Heart left ventricle (tissue), 16 donors: ENCODE results near the gene ASAP2. TPM values are rescaled to one million over a fixed set of nuclear protein-coding genes. Genes with fewer than 3 reads are reported as not detected.

Source experiments
- ATAC-seq, 4 donors: fragments of 200-7000 bp; cut with Tn5 transposase; one replicate each; pipeline ENCODE4 v1.9.1; 2020 to 2022; ENCODE audit warnings: moderate library complexity in 4 of 4, mild to moderate bottlenecking in 3 of 4, moderate number of reproducible peaks in 1 of 4
- DNase-seq, 5 donors: peaks; one replicate each; pipeline ENCODE4 v3.0.0-alpha.2; 2020
- H3K27ac ChIP-seq, 12 donors: fragments of 200-600 bp; sonication (generic) in 4 of 12; one replicate each; pipeline versions ENCODE4 v1.5.0 to v1.8.0; 2016 to 2022; ENCODE audit warnings: mild to moderate bottlenecking in 2 of 12
- H3K27me3 ChIP-seq, 9 donors: fragments of 200-600 bp; sonication (generic) in 2 of 9; one replicate each; pipeline versions ENCODE4 v1.5.1 to v1.8.0; 2016 to 2022; ENCODE audit warnings: mild to moderate bottlenecking in 3 of 9
- H3K36me3 ChIP-seq, 9 donors: fragments of 200-600 bp; sonication (generic) in 2 of 9; one replicate each; pipeline versions ENCODE4 v1.5.0 to v1.8.0; 2018 to 2022; ENCODE audit warnings: mild to moderate bottlenecking in 2 of 9
- H3K4me1 ChIP-seq, 12 donors: fragments of 200-600 bp; sonication (generic) in 4 of 12; one replicate each; pipeline versions ENCODE4 v1.5.0 to v1.8.0; 2016 to 2022; ENCODE audit warnings: mild to moderate bottlenecking in 3 of 12
- H3K4me3 ChIP-seq, 12 donors: fragments of 200-600 bp; sonication (generic) in 4 of 12; one replicate each; pipeline versions ENCODE4 v1.5.0 to v1.8.0; 2017 to 2022; ENCODE audit warnings: mild to moderate bottlenecking in 9 of 12, moderate library complexity in 4 of 12
- H3K9me3 ChIP-seq, 12 donors: fragments of 200-600 bp; sonication (generic) in 4 of 12; one replicate each; pipeline versions ENCODE4 v1.5.0 to v1.8.0; 2016 to 2022; ENCODE audit warnings: mild to moderate bottlenecking in 1 of 12
- CTCF ChIP-seq, 12 donors: fragments of 200-600 bp; sonication (generic) in 4 of 12; IDR thresholded peaks; one replicate each; pipeline versions ENCODE4 v1.5.0 to v1.8.0; 2018 to 2022; ENCODE audit warnings: antibody characterized with exemption in 12 of 12, mild to moderate bottlenecking in 5 of 12
- POLR2A ChIP-seq, 2 donors: fragments of 450-650 bp; IDR thresholded peaks; one replicate each; pipeline ENCODE4 v1.6.1; 2017; ENCODE audit warnings: antibody characterized with exemption in 2 of 2, mild to moderate bottlenecking in 2 of 2, moderate library complexity in 2 of 2
- WGBS, 4 donors: extraction: QIAGEN DNeasy Blood & Tissue Kit in 2 of 4; methylation state at CpG; one replicate each; pipeline versions ENCODE4 v1.1.5 to v1.1.7; 2013 to 2018; 5-methylcytosine and 5-hydroxymethylcytosine counted together
- intact Hi-C, 10 donors: fragments of 100-400 bp; cut with DNase I; formaldehyde crosslinking; loops; one replicate each; pipeline versions ENCODE4 v1.11.1 to v1.14.2; 2022
- polyA plus RNA-seq, 2 donors: library from polyadenylated mRNA; stranded (reverse); fragments of 200-250 nt; gene quantifications; one replicate each; pipeline ENCODE4 v1.2.3, GENCODE V29; 2013
- total RNA-seq, 9 donors: library from RNA; depleted of rRNA in 2 of 9; stranded (reverse); fragments of >200 nt in 2 of 9; fragmentation: NEBNext Ultra II Directional in 3 of 9; extraction: Animal tissue kit (Norgen Biotek cat#: 25700) in 3 of 9; gene quantifications; one replicate each; pipeline versions ENCODE4 v1.1.0 to v1.2.4, GENCODE V29; 2016 to 2023
- donor health status: ischemic (EF 13 %, LVEDD 7.1; RV severe dilation, severe dysfunction).
- donor health status: healthy with polysubstance abuse.
- donor health status: DM: no; HTN: yes; CAD: no.
- donor health status: DM: no; HTN: no; CAD: no.
- donor health status: ischemic (EF 25% LVEDD 6.9; RV normal size, moderate dysfunction).
- donor health status: ischemic (EF 25% LVEDD 5.7; RV mildly dilated, moderate dysfunction).
- donor health status: healthy.
- donor health status: DM: yes; HTN: yes; CAD: no.
- donor health status: ischemic (EF 35%, LVEDD 5.7; RV mildly dilated, moderate dysfunction).
- donor health status: nonischemic (EF 11% LVEDD 7.7; RV severe dilation, severe dysfunction).
- donor health status: DM: yes; HTN: yes; CAD: no.
- donor health status: PGD.
- donor health status: ischemic (EF 29% LVEDD 5.4; RV normal size, mild dysfunction).
- donor health status: nonischemic (EF 23%, LVEDD 6.1; RV moderate dilation, normal function).

The ASAP2 gene
- total and polyA plus RNA-seq, 11 donors, result 6.7 to 17.0 (median 11.9) TPM

GRCh38 chr2:9199716-9200632 lies 6.6 kb upstream of the ASAP2 start:
- ATAC-seq (no peak), DNase-seq (no peak)
- WGBS, 4 donors, result 81 to 88% (median 87%) methylated on average over 9 of the region's 9 CpGs
- intact Hi-C loops, result loop anchor here in 2 of 10 donors (5.0 to 10.0 kb wide), 3 partner anchors 55 to 132 kb away; no protein-coding TSS in a partner anchor
- no peaks in the 10 kb centered on the region for H3K27me3 ChIP-seq
- no peaks in the 10 kb centered on the region for H3K9me3 ChIP-seq
- no peak for TF ChIP-seq CTCF (IDR thresholded peaks at IDR 0.05)
- TF ChIP-seq POLR2A (IDR thresholded peaks at IDR 0.05), result no peak
- H3K4me1 ChIP-seq, result peaks cover 0 to 3% (median 0%) of the 10 kb centered on the region in 12 donors
- H3K27ac ChIP-seq, result no peak overlapping the region
- no peak overlapping the region for H3K4me3 ChIP-seq
- no peaks in the 10 kb centered on the region for H3K36me3 ChIP-seq

DNA sequence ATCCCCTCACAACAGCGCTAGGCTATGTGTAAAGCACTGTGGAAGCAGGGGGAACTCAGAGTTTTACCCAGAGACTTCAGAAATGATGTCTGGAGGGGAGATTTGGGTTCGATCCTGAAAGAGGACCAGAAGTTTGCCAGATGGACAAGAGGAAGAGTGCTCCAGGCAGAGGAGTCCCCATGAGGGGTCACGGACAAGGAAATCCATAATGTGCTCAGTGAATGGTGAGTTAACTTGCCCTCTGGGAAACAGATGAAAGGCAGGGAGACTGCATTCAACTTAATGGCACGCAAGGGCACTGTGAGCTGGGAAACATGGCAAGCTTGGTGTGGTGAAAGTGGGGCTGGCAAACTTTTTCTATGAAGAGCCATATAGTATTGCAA lies 6.0 kb upstream of the ASAP2 start:
- Histone ChIP-seq H3K27me3 (no peaks in the 10 kb centered on the region), H3K36me3 (no peaks in the 10 kb centered on the region), H3K9me3 (no peaks in the 10 kb centered on the region), H3K27ac (no peak overlapping the region), H3K4me1 (peaks cover 0 to 3% (median 0%) of the 10 kb centered on the region in 12 donors), H3K4me3 (no peak overlapping the region)
- 86 to 90% (median 89%) methylated on average over 4 of the region's 4 CpGs for WGBS, 4 donors
- intact Hi-C loops, result loop anchor here in 2 of 10 donors (5.0 to 10.0 kb wide), 3 partner anchors 56 to 132 kb away; no protein-coding TSS in a partner anchor
- TF ChIP-seq POLR2A (IDR thresholded peaks at IDR 0.05) (no peak), CTCF (IDR thresholded peaks at IDR 0.05) (no peak)
- ATAC-seq (no peak), DNase-seq (no peak)

- Histone ChIP-seq H3K27me3 (no peaks in the 10 kb centered on the region), H3K27ac (no peak overlapping the region), H3K36me3 (no peaks in the 10 kb centered on the region), H3K4me3 (no peak overlapping the region), H3K4me1 (peaks cover 0 to 7% (median 1%) of the 10 kb centered on the region in 12 donors), H3K9me3 (no peaks in the 10 kb centered on the region)
- TF ChIP-seq POLR2A (IDR thresholded peaks at IDR 0.05), result no peak
- no peak for TF ChIP-seq CTCF (IDR thresholded peaks at IDR 0.05)
- DNase-seq, result no peak
- WGBS, 4 donors, result 66 to 72% (median 68%) methylated on average over 5 of the region's 5 CpGs
- intact Hi-C loops, result loop anchor here in 2 of 10 donors (5.0 to 10.0 kb wide), 3 partner anchors 57 to 131 kb away; no protein-coding TSS in a partner anchor
- peak in 2 of 4 donors; percentile 37 to 56 for ATAC-seq
These were observed 5.3 kb upstream of the ASAP2 start for GRCh38 chr2:9201185-9201891.

DNA sequence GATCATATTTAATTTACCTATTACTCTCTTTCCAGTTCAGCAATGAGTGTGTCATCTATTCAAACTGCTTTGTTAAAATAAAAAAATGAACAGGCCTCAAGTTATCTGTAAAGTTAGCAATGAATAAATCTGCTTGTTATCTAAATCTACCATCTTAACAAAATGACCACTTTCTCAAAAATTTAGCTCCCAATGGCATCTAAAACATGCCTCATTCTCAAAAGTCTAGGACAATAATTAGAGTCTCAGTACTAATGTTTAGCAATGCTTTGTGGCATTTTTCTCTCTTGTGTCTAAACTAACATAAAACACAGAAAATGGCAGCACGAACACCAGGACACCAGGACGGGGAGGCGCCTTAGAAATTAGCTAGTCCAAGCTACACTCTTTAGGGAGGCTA lies 3.6 kb upstream of the ASAP2 start:
- DNase-seq, result no peak
- Histone ChIP-seq H3K27me3 (peaks cover 0 to 11% (median 0%) of the 10 kb centered on the region in 9 donors), H3K4me1 (peaks cover 0 to 17% (median 3%) of the 10 kb centered on the region in 12 donors), H3K27ac (no peak overlapping the region), H3K9me3 (no peaks in the 10 kb centered on the region), H3K4me3 (no peak overlapping the region), H3K36me3 (no peaks in the 10 kb centered on the region)
- ATAC-seq, result no peak
- TF ChIP-seq CTCF (IDR thresholded peaks at IDR 0.05) (no peak), POLR2A (IDR thresholded peaks at IDR 0.05) (no peak)
- intact Hi-C loops, result loop anchor here in 2 of 10 donors (5.0 to 10.0 kb wide), 3 partner anchors 58 to 129 kb away; no protein-coding TSS in a partner anchor
- WGBS, 4 donors, result 96 to 99% (median 98%) methylated on average over 3 of the region's 3 CpGs
